ENCODE results near the gene SH2D7. TPM values are rescaled to one million over a fixed set of nuclear protein-coding genes. Genes with fewer than 3 reads are reported as not detected.

SH2D7 gene
- total and polyA plus RNA-seq, 2 donors (not counting 3 experiments of a cell fraction or from before 2014, with no cell fraction given): not detected

DNA sequence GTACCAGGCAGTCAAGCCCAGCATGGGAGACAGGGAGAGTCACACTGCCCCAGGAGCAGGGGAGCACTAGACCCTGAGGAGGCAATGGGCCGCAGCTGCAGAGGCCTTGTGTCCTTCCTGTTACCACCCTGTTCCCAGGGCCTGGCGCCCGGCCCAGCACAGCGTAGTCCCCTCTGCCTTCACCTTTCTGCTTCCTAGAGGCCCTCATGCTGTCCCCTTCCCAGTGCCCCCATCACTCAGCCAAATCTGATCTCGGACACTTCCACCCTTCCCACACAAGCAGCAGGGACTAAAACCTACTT lies 8.0 kb upstream of the SH2D7 start:
- dilution Hi-C loops (cut with MboI; ENCODE audit: extremely low pct_ligation_motif_present, low sequenced_read_pairs) (no loop called here), intact Hi-C loops (cut with micrococcal nuclease) (no loop called here)
- Histone ChIP-seq H3K9ac (replicated peaks; ENCODE audit: extremely low read depth, insufficient read depth, low read length) (no peak overlapping the region), H3K79me2 (ENCODE audit: control insufficient read depth, insufficient read depth, low read length) (no peaks in the 10 kb centered on the region), H3K4me3 (replicated peaks in 1 of 3; ENCODE audit: insufficient read depth in 1 of 3, low read depth in 1 of 3, low read length in 3 of 3) (no peak overlapping the region), H3K9me3 (replicated peaks; ENCODE audit: control insufficient read depth, insufficient read depth, low read length) (no peaks in the 10 kb centered on the region), H4K20me1 (replicated peaks; ENCODE audit: control insufficient read depth, extremely low read depth, insufficient read depth, low read length) (no peaks in the 10 kb centered on the region), H2AFZ (ENCODE audit: low read depth, low read length) (no peak overlapping the region), H3K27me3 (ENCODE audit: control insufficient read depth in 2 of 2, insufficient read depth in 2 of 2, low read length in 2 of 2) (no peaks in the 10 kb centered on the region), H3K9me1 (replicated peaks; ENCODE audit: control insufficient read depth, extremely low read depth, insufficient read depth, low read length) (no peaks in the 10 kb centered on the region), H3K4me1 (ENCODE audit: control insufficient read depth, extremely low read depth, insufficient read depth, low read length) (no peaks in the 10 kb centered on the region), H3K36me3 (ENCODE audit: control insufficient read depth in 2 of 2, extremely low read depth in 1 of 2, insufficient read depth in 2 of 2, low read length in 2 of 2) (no peaks in the 10 kb centered on the region), H3K27ac (ENCODE audit: insufficient read depth, low read depth, low read length) (no peak overlapping the region), H3K4me2 (ENCODE audit: insufficient read depth, low read length) (no peak overlapping the region)
- FAIRE-seq: no peak
- TF ChIP-seq FOS (IDR thresholded peaks at IDR 0.05; ENCODE audit: borderline replicate concordance, insufficient read depth, low read length) (no peak), POLR2A (IDR thresholded peaks at IDR 0.05; ENCODE audit: low read depth, low read length) (no peak), MYC (IDR thresholded peaks at IDR 0.05; ENCODE audit: low read depth, low read length) (no peak), EZH2 (IDR thresholded peaks at IDR 0.05; ENCODE audit: borderline replicate concordance, low read depth, low read length, severe bottlenecking) (no peak), JUN (IDR thresholded peaks at IDR 0.05; ENCODE audit: borderline replicate concordance, insufficient read depth, insufficient read length, low read depth) (no peak), POLR2AphosphoS5 (IDR thresholded peaks at IDR 0.05; ENCODE audit: insufficient read depth, low read depth, low read length) (no peak), GATA2 (IDR thresholded peaks at IDR 0.05; ENCODE audit: insufficient read depth, insufficient read length, low read depth, low read length) (no peak)
- TF ChIP-seq, protein P1, sequence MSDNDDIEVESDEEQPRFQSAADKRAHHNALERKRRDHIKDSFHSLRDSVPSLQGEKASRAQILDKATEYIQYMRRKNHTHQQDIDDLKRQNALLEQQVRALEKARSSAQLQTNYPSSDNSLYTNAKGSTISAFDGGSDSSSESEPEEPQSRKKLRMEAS (IDR thresholded peaks at IDR 0.05; ENCODE audit: insufficient read depth, insufficient read length): no peak
- TF ChIP-seq, protein P2, sequence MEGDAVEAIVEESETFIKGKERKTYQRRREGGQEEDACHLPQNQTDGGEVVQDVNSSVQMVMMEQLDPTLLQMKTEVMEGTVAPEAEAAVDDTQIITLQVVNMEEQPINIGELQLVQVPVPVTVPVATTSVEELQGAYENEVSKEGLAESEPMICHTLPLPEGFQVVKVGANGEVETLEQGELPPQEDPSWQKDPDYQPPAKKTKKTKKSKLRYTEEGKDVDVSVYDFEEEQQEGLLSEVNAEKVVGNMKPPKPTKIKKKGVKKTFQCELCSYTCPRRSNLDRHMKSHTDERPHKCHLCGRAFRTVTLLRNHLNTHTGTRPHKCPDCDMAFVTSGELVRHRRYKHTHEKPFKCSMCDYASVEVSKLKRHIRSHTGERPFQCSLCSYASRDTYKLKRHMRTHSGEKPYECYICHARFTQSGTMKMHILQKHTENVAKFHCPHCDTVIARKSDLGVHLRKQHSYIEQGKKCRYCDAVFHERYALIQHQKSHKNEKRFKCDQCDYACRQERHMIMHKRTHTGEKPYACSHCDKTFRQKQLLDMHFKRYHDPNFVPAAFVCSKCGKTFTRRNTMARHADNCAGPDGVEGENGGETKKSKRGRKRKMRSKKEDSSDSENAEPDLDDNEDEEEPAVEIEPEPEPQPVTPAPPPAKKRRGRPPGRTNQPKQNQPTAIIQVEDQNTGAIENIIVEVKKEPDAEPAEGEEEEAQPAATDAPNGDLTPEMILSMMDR (IDR thresholded peaks at IDR 0.05; ENCODE audit: extremely low read depth in 1 of 2, insufficient read depth in 1 of 2, low read depth in 1 of 2, low read length in 2 of 2): no peak
- CTCF ChIA-PET: interaction anchor here (1.0 to 1.9 kb wide), 2 partner anchors 18 to 24 kb away, joined by 3 to 6 read pairs; no protein-coding TSS in a partner anchor
- POLR2A ChIA-PET: no interaction called here
- BruUV-seq (replicated peaks): no TSS peak
- DNase-seq (ENCODE audit: low read depth, low spot score): no peak
